Measurements from ENCODE around the gene SLC7A1.

GRCh38 chr13:29587645-29588044 lies 7.8 kb downstream of the SLC7A1 start:
- TF ChIP-seq POLR2A (IDR thresholded peaks at IDR 0.05) (no peak), CTCF (IDR thresholded peaks at IDR 0.05) (no peak)

Measured in upper lobe of left lung (tissue), 4 donors.